CD4-positive, alpha-beta memory T cell (primary cell): ENCODE results near the gene ZMYND10. TPM values are rescaled to one million over a fixed set of nuclear protein-coding genes. Genes with fewer than 3 reads are reported as not detected.
A peak's percentile ranks its signal among the peaks of the same experiment; 100 is the strongest.

ENCODE experiments used
- CTCF ChIA-PET: fragments of 350-600 bp; sonication (Branson Sonifier 250); formaldehyde crosslinking; loops from one replicate; lab custom pipeline; 2021; ENCODE audit warnings: inconsistent platforms; ENCODE audit not compliant: partially characterized antibody; lab: Charles Lee
- POLR2A ChIA-PET: fragments of 350-600 bp; sonication (Branson Sonifier 250); formaldehyde crosslinking; loops from one replicate; lab custom pipeline; 2021; ENCODE audit not compliant: partially characterized antibody; lab: Charles Lee
- DNase-seq, 5 donors: peaks; one replicate each; pipeline versions ENCODE4 v3.0.0 to v3.0.0-alpha.2; 2020 to 2022; ENCODE audit warnings: mixed read lengths in 1 of 5
- H3K27ac ChIP-seq: one replicate; pipeline ENCODE4 v1.7.0; 2013; ENCODE audit warnings: low read depth, low read length
- H3K27me3 ChIP-seq: 2 replicates; pipeline ENCODE4 v1.7.0; 2013; ENCODE audit warnings: mild to moderate bottlenecking, low read length, moderate library complexity; ENCODE audit not compliant: insufficient read depth
- H3K36me3 ChIP-seq: 2 replicates; pipeline ENCODE4 v1.7.0; 2013; ENCODE audit warnings: mild to moderate bottlenecking, low read length, moderate library complexity; ENCODE audit not compliant: insufficient read depth
- H3K4me1 ChIP-seq: 2 replicates; pipeline ENCODE4 v1.7.0; 2013; ENCODE audit warnings: mild to moderate bottlenecking, low read length, moderate library complexity; ENCODE audit not compliant: insufficient read depth
- H3K4me3 ChIP-seq, 2 donors: one replicate each; pipeline ENCODE4 v1.7.0; 2013; ENCODE audit warnings: low read length in 2 of 2, mild to moderate bottlenecking in 1 of 2
- H3K9me3 ChIP-seq, 2 donors: one replicate each; pipeline ENCODE4 v1.7.0; 2013; ENCODE audit warnings: low read length in 2 of 2, control low read depth in 1 of 2; ENCODE audit not compliant: control insufficient read depth in 1 of 2
- H3K27ac Mint-ChIP-seq, 7 donors: one replicate each; pipeline ENCODE4 v1.8.0; 2020 to 2021; ENCODE audit warnings: mixed read lengths in 7 of 7, mild to moderate bottlenecking in 6 of 7, inconsistent platforms in 3 of 7, moderate library complexity in 3 of 7
- H3K27me3 Mint-ChIP-seq, 2 donors: one replicate each; pipeline ENCODE4 v1.8.0; 2020 to 2021; ENCODE audit warnings: mixed read lengths in 2 of 2
- H3K36me3 Mint-ChIP-seq, 2 donors: one replicate each; pipeline ENCODE4 v1.8.0; 2020 to 2021; ENCODE audit warnings: mixed read lengths in 2 of 2, inconsistent platforms in 1 of 2, mild to moderate bottlenecking in 1 of 2
- H3K4me1 Mint-ChIP-seq, 4 donors: one replicate each; pipeline ENCODE4 v1.8.0; 2020 to 2021; ENCODE audit warnings: mixed read lengths in 4 of 4, mild to moderate bottlenecking in 1 of 4
- H3K4me3 Mint-ChIP-seq, 8 donors: one replicate each; pipeline ENCODE4 v1.8.0; 2020 to 2021; ENCODE audit warnings: mixed read lengths in 8 of 8, mild to moderate bottlenecking in 7 of 8, moderate library complexity in 6 of 8, inconsistent platforms in 3 of 8
- H3K9me3 Mint-ChIP-seq, 8 donors: one replicate each; pipeline ENCODE4 v1.8.0; 2020 to 2021; ENCODE audit warnings: mixed read lengths in 8 of 8, mild to moderate bottlenecking in 5 of 8, inconsistent platforms in 3 of 8, moderate library complexity in 1 of 8
- intact Hi-C: fragments of 100-400 bp; cut with micrococcal nuclease; formaldehyde crosslinking; loops from one replicate; pipeline ENCODE4 v1.15.1; 2023
- polyA plus RNA-seq, 2 donors: library from polyadenylated mRNA; unstranded; fragments of 300-500 nt; fragmentation: Illumina TruSeq; gene quantifications; one replicate each; pipeline ENCODE4 v1.2.3, GENCODE V29; 2021
- total RNA-seq, 2 experiments: library from RNA; stranded (reverse); gene quantifications; one replicate each; pipeline ENCODE4 v1.2.3, GENCODE V29; 2021

The ZMYND10 gene
- total RNA-seq, result 1 to 10 TPM; 3.7 to 4.2 TPM
- polyA plus RNA-seq, result not detected

DNA sequence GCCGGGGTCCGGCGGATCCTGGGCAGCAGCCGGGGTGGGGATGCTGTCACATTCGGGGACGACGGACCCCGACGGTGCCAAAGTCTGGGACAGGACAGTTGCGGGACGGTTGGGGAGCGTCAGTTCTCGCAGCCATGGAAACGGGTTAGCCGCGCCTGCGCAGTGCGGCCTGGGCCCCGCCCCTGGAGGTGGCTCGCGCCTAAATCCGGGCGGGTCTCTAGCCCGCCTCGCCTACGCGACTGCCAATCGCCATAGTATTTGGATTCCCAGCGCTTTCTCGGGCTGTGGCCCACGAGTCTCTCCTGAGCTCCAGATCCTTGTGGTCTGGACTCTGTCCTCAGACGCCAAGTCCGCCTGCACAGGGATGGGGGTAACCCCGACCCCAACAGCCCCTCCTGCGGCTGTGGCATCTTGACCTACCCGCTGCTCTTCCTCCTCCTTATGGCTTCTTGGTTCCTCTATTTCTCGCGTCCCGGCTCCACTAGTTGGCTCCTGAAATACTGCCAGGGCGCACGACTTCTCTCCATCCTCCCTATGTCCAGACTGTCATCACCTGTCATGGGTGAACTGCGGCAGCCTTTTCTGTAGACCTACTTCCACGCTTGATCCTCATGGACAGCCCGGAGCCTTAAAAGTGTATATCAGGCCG, at the start of gene ZMYND10:
Gene ZMYND10, minus strand, starts transcription at position 147 of the 649 bp plus-strand sequence. CDS start 153 bp downstream, outside the sequence.
- Mint-ChIP-seq H3K27ac (peak within 1 kb of the TSS in 6 of 7 donors; percentile 29 to 96 (median 76)), H3K4me3 (peak within 1 kb of the TSS; percentile 43 to 81 (median 68)), H3K4me1 (peaks cover 23 to 81% (median 50%) of the 10 kb centered on the region in 4 donors), H3K27me3 (no peaks in the 10 kb centered on the region), H3K36me3 (peaks cover 0 to 27% of the 10 kb centered on the region in 2 donors), H3K9me3 (no peaks in the 10 kb centered on the region)
- H3K9me3 ChIP-seq, result no peaks in the 10 kb centered on the region
- POLR2A ChIA-PET, result interaction anchor here (0.7 to 23.7 kb wide), 5 partner anchors 6 to 47 kb away, joined by 3 to 595 read pairs (median 153); partner anchors contain the start of genes CYB561D2, HYAL3, NAA80 and NPRL2
- H3K36me3 ChIP-seq, result peaks cover 15% of the 10 kb centered on the region
- peak within 1 kb of the TSS in 1 of 2 donors; percentile 27 for H3K4me3 ChIP-seq
- CTCF ChIA-PET, result interaction anchor here (0.7 to 4.1 kb wide), 7 partner anchors 9 to 197 kb away, joined by 3 to 46 read pairs (median 5); partner anchors contain the start of gene TMEM115
- peak within 1 kb of the TSS; percentile 24 for H3K27ac ChIP-seq
- H3K27me3 ChIP-seq, result no peaks in the 10 kb centered on the region
- intact Hi-C loops, result no loop called here
- peak; percentile 72 to 76 (median 75) for DNase-seq
- H3K4me1 ChIP-seq, result peaks cover 63% of the 10 kb centered on the region

- CTCF ChIA-PET, result no interaction called here
- POLR2A ChIA-PET, result no interaction called here
- Mint-ChIP-seq H3K9me3 (no peaks in the 10 kb centered on the region), H3K4me3 (no peak overlapping the region), H3K27ac (no peak overlapping the region), H3K36me3 (no peaks in the 10 kb centered on the region), H3K4me1 (peaks cover 0 to 4% (median under 1%) of the 10 kb centered on the region in 4 donors), H3K27me3 (no peaks in the 10 kb centered on the region)
- Histone ChIP-seq H3K27me3 (no peaks in the 10 kb centered on the region), H3K36me3 (no peaks in the 10 kb centered on the region), H3K9me3 (no peaks in the 10 kb centered on the region), H3K27ac (no peak overlapping the region), H3K4me1 (no peaks in the 10 kb centered on the region), H3K4me3 (no peak overlapping the region)
- DNase-seq, result peak in 1 of 5 donors; percentile 9
- intact Hi-C loops, result no loop called here
Measured at GRCh38 chr3:50393061-50393460, 47.5 kb upstream of the ZMYND10 start.

GRCh38 chr3:50392101-50392715, 46.7 kb upstream of the ZMYND10 start:
- DNase-seq, result peak in 1 of 5 donors; percentile 22

DNA sequence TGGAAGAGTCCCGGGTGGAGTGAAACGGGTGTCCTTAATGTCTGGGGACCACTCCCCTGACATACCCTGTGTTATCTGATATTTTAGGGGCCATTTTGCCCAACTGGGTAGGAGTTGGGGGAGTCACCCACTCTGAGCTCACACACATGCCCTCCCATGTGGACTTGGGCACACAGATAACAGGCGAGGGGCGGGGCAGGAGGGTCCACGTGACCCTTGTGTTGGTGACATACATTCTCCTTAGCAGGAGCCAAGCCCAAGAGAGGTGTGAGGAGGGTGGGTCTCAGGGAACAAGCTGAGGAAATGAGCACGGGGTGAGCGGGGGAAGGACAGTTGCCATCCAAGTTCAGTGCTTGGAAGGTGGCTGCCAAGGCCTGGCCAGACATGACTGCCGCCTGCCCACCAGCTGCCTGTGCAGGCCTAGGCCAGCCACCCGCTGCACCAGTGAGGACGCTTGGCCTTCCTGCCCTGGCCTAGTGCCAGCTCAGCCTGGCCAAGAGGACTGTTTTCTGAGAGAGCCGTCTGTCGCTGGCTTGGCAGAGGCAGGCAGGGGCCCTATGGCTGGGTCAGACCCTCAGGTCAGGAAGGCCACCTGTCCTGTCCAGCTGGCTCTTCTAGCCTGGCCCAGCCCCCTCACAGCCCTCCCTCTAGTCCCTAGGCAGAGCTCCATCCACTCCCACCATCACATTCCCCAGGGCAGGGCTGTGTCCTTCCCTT, 45.1 kb upstream of the ZMYND10 start:
- DNase-seq, result peak in 1 of 5 donors; percentile 27
- Histone ChIP-seq H3K27me3 (no peaks in the 10 kb centered on the region), H3K27ac (no peak overlapping the region), H3K36me3 (no peaks in the 10 kb centered on the region), H3K4me1 (no peaks in the 10 kb centered on the region), H3K9me3 (no peaks in the 10 kb centered on the region), H3K4me3 (no peak overlapping the region)
- POLR2A ChIA-PET, result no interaction called here
- CTCF ChIA-PET, result no interaction called here
- no peaks in the 10 kb centered on the region for H3K9me3 Mint-ChIP-seq
- H3K36me3 Mint-ChIP-seq, result no peaks in the 10 kb centered on the region
- H3K27ac Mint-ChIP-seq, result peak overlapping the region in 1 of 7 donors; percentile 24
- intact Hi-C loops, result no loop called here
- H3K4me3 Mint-ChIP-seq, result no peak overlapping the region
- peaks cover 0 to 2% (median 0%) of the 10 kb centered on the region in 4 donors for H3K4me1 Mint-ChIP-seq
- no peaks in the 10 kb centered on the region for H3K27me3 Mint-ChIP-seq

More at GRCh38 chr3:50392101-50392715, 46.7 kb upstream of the ZMYND10 start:
- no peaks in the 10 kb centered on the region for H3K27me3 Mint-ChIP-seq
- no peaks in the 10 kb centered on the region for H3K36me3 Mint-ChIP-seq
- Histone ChIP-seq H3K4me3 (no peak overlapping the region), H3K4me1 (no peaks in the 10 kb centered on the region), H3K36me3 (no peaks in the 10 kb centered on the region), H3K9me3 (no peaks in the 10 kb centered on the region), H3K27ac (no peak overlapping the region), H3K27me3 (no peaks in the 10 kb centered on the region)
- ChIA-PET POLR2A (interaction anchor here (1.2 kb wide), 1 partner anchor 27 kb away, joined by 3 read pairs; no protein-coding TSS in a partner anchor), CTCF (no interaction called here)
- intact Hi-C loops, result no loop called here
- no peaks in the 10 kb centered on the region for H3K9me3 Mint-ChIP-seq
- peak overlapping the region in 1 of 7 donors; percentile 70 for H3K27ac Mint-ChIP-seq
- H3K4me3 Mint-ChIP-seq, result no peak overlapping the region
- peaks cover 0 to 4% (median under 1%) of the 10 kb centered on the region in 4 donors for H3K4me1 Mint-ChIP-seq

- H3K4me1 ChIP-seq, result no peaks in the 10 kb centered on the region
- H3K4me1 Mint-ChIP-seq, result peaks cover 0 to 2% (median 0%) of the 10 kb centered on the region in 4 donors
- H3K27ac Mint-ChIP-seq, result no peak overlapping the region
- H3K36me3 Mint-ChIP-seq, result no peaks in the 10 kb centered on the region
- H3K27me3 Mint-ChIP-seq, result no peaks in the 10 kb centered on the region
- H3K4me3 ChIP-seq, result no peak overlapping the region
- no peaks in the 10 kb centered on the region for H3K36me3 ChIP-seq
- ChIA-PET CTCF (no interaction called here), POLR2A (no interaction called here)
- H3K27ac ChIP-seq, result no peak overlapping the region
- DNase-seq, result no peak
- H3K27me3 ChIP-seq, result no peaks in the 10 kb centered on the region
- no peaks in the 10 kb centered on the region for H3K9me3 Mint-ChIP-seq
- no peaks in the 10 kb centered on the region for H3K9me3 ChIP-seq
- intact Hi-C loops, result no loop called here
- no peak overlapping the region for H3K4me3 Mint-ChIP-seq
Measured at GRCh38 chr3:50389414-50389767, 43.9 kb upstream of the ZMYND10 start.

- Histone ChIP-seq H3K9me3 (no peaks in the 10 kb centered on the region), H3K36me3 (no peaks in the 10 kb centered on the region), H3K4me1 (no peaks in the 10 kb centered on the region), H3K27ac (no peak overlapping the region), H3K27me3 (no peaks in the 10 kb centered on the region), H3K4me3 (no peak overlapping the region)
- Mint-ChIP-seq H3K4me3 (no peak overlapping the region), H3K27me3 (no peaks in the 10 kb centered on the region), H3K4me1 (peaks cover 0 to 2% (median 0%) of the 10 kb centered on the region in 4 donors), H3K9me3 (no peaks in the 10 kb centered on the region), H3K36me3 (no peaks in the 10 kb centered on the region), H3K27ac (no peak overlapping the region)
- CTCF ChIA-PET, result no interaction called here
- intact Hi-C loops, result no loop called here
- POLR2A ChIA-PET, result no interaction called here
- DNase-seq, result no peak
Measured at GRCh38 chr3:50388720-50389413, 43.3 kb upstream of the ZMYND10 start.
